Stomach smooth muscle (tissue), 2 donors: ENCODE measurements around the gene PARM1.
A peak's percentile ranks its signal among the peaks of the same experiment; 100 is the strongest.

Source experiments
- H3K27ac ChIP-seq: one replicate; pipeline ENCODE4 v1.7.0; 2013; ENCODE audit warnings: mild to moderate bottlenecking, low read length, inconsistent platforms
- H3K27me3 ChIP-seq, 2 donors: one replicate each; pipeline ENCODE4 v1.7.0; 2013; ENCODE audit warnings: low read length in 2 of 2; ENCODE audit not compliant: insufficient read depth in 2 of 2, control insufficient read depth in 1 of 2
- H3K36me3 ChIP-seq, 2 donors: one replicate each; pipeline ENCODE4 v1.7.0; 2013; ENCODE audit warnings: low read length in 2 of 2; ENCODE audit not compliant: control insufficient read depth in 2 of 2, insufficient read depth in 2 of 2
- H3K4me1 ChIP-seq: one replicate; pipeline ENCODE4 v1.7.0; 2013; ENCODE audit warnings: low read length; ENCODE audit not compliant: control insufficient read depth, insufficient read depth
- H3K4me3 ChIP-seq, 2 donors: one replicate each; pipeline ENCODE4 v1.7.0; 2013; ENCODE audit warnings: low read length in 2 of 2
- H3K9ac ChIP-seq, 2 donors: one replicate each; pipeline ENCODE4 v1.7.0; 2013; ENCODE audit warnings: low read length in 2 of 2, mild to moderate bottlenecking in 1 of 2
- H3K9me3 ChIP-seq, 2 donors: one replicate each; pipeline ENCODE4 v1.7.0; 2013; ENCODE audit warnings: low read length in 2 of 2; ENCODE audit not compliant: control insufficient read depth in 2 of 2
- donor health status: healthy.
- donor health status: Pancreatic carcinoma.

PARM1 gene, protein sequence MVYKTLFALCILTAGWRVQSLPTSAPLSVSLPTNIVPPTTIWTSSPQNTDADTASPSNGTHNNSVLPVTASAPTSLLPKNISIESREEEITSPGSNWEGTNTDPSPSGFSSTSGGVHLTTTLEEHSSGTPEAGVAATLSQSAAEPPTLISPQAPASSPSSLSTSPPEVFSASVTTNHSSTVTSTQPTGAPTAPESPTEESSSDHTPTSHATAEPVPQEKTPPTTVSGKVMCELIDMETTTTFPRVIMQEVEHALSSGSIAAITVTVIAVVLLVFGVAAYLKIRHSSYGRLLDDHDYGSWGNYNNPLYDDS

DNA sequence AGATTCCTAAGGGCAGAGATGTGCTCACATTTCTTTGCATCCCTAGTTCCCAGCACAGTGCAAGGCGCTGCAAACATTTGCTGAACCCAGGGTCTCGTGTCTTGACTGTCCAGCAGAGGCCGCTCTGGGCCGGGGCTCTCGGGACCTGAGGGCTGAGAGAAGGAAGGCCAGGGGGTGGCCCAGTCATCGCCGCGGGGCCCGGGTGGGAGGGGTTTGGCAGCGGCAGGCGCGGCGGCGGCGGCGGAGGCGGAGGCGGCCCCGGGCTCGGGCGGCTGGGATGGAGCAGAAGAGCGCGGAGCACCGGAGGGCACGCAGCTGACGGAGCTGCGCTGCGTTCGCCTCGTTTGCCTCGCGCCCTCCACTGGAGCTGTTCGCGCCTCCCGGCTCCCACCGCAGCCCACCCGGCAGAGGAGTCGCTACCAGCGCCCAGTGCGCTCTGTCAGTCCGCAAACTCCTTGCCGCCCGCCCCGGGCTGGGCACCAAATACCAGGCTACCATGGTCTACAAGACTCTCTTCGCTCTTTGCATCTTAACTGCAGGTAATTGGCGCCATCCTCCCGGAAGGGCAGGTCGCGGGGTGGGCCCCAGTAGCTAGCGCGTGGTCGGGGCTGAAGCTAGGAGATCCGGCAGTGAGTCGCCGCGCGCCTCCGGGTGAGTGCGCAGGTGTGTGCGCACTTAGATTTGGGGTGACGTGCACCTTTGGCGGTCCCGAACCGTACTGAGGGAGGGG, at the start of gene PARM1:
PARM1 (plus strand) TSS at position 285 of the 730 bp plus-strand sequence; CDS start at position 497, 212 bp downstream.
- H3K4me3 ChIP-seq: peak within 1 kb of the TSS; percentile 76 to 82
- no peak within 1 kb of the TSS for H3K27ac ChIP-seq
- no peaks in the 10 kb centered on the region for H3K36me3 ChIP-seq
- H3K27me3 ChIP-seq: no peaks in the 10 kb centered on the region
- H3K4me1 ChIP-seq: peaks cover 19% of the 10 kb centered on the region
- H3K9me3 ChIP-seq: no peaks in the 10 kb centered on the region
- peak within 1 kb of the TSS in 1 of 2 donors; percentile 69 for H3K9ac ChIP-seq

DNA sequence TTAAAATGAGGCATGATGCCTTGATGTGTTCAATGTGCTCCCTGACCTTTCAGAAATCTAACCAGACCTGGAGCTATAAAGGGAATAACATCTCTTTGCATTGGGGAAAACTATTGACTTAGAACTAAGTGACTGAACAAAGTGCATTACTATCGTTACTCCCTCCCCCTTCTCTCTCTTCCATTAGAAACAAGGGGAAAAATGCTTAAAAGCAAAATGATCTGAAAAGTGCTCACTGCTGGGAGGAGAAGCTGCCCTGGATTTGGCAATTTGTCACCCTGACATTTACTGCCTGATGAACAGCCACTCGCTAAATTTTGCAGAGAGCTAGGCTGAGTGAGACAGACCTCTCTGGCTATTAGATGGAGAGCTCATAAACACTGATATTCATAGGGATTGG, 48.6 kb upstream of the PARM1 start:
- Histone ChIP-seq H3K9me3 (no peaks in the 10 kb centered on the region), H3K36me3 (no peaks in the 10 kb centered on the region), H3K27me3 (no peaks in the 10 kb centered on the region), H3K9ac (no peak overlapping the region), H3K4me3 (no peak overlapping the region), H3K4me1 (no peaks in the 10 kb centered on the region), H3K27ac (no peak overlapping the region)

DNA sequence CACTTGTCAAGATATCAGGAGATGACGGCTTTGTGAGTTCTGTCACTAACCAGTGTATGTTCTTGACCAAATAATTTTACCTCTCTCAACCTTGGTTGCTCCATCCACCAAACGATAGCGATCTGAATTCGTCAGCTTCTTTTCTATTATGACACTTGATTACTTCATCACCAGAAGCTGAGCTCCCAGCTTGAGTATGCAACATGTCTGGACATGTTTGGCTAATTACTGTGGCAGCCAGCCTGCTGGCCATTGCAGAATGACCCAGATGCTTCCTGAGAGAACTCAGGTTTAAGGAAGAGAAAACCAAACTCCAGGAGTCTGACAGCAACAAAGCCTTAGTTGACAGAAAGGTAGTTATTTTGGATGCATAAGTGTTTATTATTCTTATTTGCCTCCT, 46.4 kb upstream of the PARM1 start:
- Histone ChIP-seq H3K9ac (no peak overlapping the region), H3K27me3 (no peaks in the 10 kb centered on the region), H3K36me3 (no peaks in the 10 kb centered on the region), H3K4me3 (no peak overlapping the region), H3K4me1 (no peaks in the 10 kb centered on the region), H3K27ac (no peak overlapping the region), H3K9me3 (no peaks in the 10 kb centered on the region)

DNA sequence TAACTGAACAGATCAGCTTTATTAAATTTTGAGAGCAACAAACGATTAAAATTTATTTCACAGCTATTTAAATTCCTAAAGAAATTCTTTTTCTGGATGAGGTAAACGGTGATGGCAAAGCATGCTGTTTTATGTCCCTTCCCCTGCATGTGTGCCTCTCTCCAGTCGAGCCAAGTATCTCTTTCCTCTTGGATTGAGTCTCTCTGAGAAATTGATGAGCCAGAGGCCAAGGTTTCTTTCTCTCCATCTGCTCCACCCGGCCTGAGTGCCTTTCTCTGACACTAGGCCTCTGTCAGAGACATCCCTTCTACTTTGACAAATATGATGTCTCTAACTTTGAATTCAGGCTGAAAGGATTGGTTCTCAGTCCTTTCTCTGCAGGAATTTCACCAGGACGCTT, 42.6 kb upstream of the PARM1 start:
- no peaks in the 10 kb centered on the region for H3K4me1 ChIP-seq
- no peaks in the 10 kb centered on the region for H3K9me3 ChIP-seq
- H3K9ac ChIP-seq: no peak overlapping the region
- H3K27me3 ChIP-seq: no peaks in the 10 kb centered on the region
- no peak overlapping the region for H3K4me3 ChIP-seq
- no peak overlapping the region for H3K27ac ChIP-seq
- no peaks in the 10 kb centered on the region for H3K36me3 ChIP-seq

DNA sequence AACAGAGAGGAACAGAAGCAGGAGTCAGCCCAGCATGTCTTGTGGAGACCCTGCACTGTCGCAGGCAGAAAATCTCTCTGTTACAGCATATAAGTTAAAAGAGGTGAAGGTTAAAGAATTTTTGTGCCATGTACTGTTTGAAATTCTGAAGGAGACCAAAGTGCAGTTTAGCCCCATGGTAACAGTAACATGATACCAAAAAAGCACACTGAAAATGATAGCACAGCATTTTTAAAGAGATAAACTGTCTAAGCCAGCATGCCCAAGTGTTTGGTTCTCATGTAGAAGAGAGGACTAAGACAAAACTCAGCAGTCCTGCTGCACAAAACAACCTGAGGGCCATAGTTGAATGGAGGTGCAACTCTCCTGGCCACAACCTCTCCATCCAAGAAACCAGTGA, 41.9 kb upstream of the PARM1 start:
- Histone ChIP-seq H3K9ac (no peak overlapping the region), H3K27ac (no peak overlapping the region), H3K36me3 (no peaks in the 10 kb centered on the region), H3K4me3 (no peak overlapping the region), H3K27me3 (no peaks in the 10 kb centered on the region), H3K4me1 (no peaks in the 10 kb centered on the region), H3K9me3 (no peaks in the 10 kb centered on the region)

DNA sequence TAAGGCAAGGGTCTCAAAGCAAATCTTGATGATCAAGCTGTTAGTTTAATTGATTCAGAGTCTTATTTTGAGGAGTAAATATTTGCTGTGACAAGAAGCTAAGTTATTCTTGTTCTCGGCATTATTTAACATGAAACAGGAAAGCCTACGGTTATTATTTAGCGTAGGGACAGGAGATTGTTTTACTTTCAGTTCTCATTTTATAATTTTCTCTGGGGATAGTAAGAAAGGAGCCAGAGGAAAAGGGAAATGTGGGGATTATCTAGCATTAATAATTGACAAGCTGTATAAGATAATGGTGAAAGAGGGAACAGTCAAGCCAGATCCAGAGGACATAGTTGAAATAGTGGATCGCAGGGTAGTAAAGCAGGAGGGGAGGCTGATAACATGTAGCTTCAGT, 39.7 kb upstream of the PARM1 start:
- H3K4me3 ChIP-seq: peak overlapping the region in 1 of 2 donors; percentile 31

DNA sequence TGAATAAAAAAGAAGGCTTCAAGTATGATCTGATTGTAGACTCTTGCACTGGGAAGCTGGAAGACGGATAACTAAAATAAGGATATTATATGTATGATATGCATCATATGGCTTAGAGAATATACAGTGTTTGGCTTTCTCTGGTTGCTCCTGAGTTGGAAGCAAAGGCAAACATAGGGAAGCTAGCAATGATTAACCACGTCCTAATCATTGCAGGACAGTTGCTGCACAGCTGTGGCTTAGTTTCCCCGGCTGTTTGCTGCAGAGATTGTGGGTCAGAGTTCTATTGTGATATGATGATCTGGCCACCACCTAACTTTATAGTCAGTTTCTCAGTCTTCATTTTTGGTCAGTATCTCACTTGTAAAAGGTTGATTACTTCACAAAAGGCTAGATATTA, 36.3 kb upstream of the PARM1 start:
- no peaks in the 10 kb centered on the region for H3K4me1 ChIP-seq
- H3K9me3 ChIP-seq: no peaks in the 10 kb centered on the region
- H3K9ac ChIP-seq: no peak overlapping the region
- no peak overlapping the region for H3K4me3 ChIP-seq
- no peaks in the 10 kb centered on the region for H3K27me3 ChIP-seq
- no peaks in the 10 kb centered on the region for H3K36me3 ChIP-seq
- no peak overlapping the region for H3K27ac ChIP-seq

More for the DNA sequence above, 39.7 kb upstream of the PARM1 start:
- Histone ChIP-seq H3K9me3 (no peaks in the 10 kb centered on the region), H3K4me1 (no peaks in the 10 kb centered on the region), H3K27me3 (no peaks in the 10 kb centered on the region), H3K9ac (no peak overlapping the region), H3K36me3 (no peaks in the 10 kb centered on the region), H3K27ac (no peak overlapping the region)

DNA sequence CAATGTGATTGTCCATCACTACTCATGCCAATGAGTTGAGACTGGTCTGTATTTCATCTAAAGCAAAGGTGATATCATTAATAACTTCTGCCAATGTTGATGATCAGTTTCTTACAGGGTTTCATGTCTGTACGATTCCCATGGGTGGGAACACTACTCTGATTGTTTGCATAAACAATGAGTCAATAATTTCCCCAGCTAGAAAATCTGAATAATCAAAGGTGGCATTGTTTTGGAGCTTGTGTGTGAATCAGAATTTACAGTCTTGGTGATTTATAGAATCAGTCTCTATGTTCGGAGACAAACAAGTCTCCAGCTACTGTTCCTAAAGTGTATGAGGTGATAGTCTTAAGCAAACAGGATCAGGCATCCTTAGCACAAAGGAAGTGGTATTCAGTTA, 35.5 kb upstream of the PARM1 start:
- H3K4me3 ChIP-seq: no peak overlapping the region
- no peak overlapping the region for H3K9ac ChIP-seq
- H3K9me3 ChIP-seq: no peaks in the 10 kb centered on the region
- H3K36me3 ChIP-seq: no peaks in the 10 kb centered on the region
- no peaks in the 10 kb centered on the region for H3K27me3 ChIP-seq
- no peaks in the 10 kb centered on the region for H3K4me1 ChIP-seq
- no peak overlapping the region for H3K27ac ChIP-seq

DNA sequence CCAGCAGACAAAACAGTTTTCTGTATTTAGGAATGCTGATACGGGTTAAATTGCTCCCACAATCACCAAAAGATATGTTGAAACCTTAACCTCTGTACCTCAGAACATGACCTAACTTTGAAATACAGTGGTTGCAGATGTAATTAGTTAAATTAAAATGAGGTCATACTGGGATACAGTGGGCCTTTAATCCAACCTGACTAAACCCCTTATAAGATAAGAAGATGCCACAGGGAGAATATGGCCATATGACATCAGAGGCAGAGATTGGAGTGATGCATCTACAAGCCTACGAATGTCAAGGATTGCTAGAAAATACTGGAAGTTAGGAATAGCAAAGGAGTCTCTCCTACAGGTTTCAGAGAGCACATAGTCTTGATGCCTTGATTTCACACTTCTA, 32.1 kb upstream of the PARM1 start:
- H3K9ac ChIP-seq: no peak overlapping the region
- no peaks in the 10 kb centered on the region for H3K27me3 ChIP-seq
- no peaks in the 10 kb centered on the region for H3K36me3 ChIP-seq
- no peaks in the 10 kb centered on the region for H3K9me3 ChIP-seq
- no peak overlapping the region for H3K4me3 ChIP-seq
- H3K4me1 ChIP-seq: no peaks in the 10 kb centered on the region
- H3K27ac ChIP-seq: no peak overlapping the region

DNA sequence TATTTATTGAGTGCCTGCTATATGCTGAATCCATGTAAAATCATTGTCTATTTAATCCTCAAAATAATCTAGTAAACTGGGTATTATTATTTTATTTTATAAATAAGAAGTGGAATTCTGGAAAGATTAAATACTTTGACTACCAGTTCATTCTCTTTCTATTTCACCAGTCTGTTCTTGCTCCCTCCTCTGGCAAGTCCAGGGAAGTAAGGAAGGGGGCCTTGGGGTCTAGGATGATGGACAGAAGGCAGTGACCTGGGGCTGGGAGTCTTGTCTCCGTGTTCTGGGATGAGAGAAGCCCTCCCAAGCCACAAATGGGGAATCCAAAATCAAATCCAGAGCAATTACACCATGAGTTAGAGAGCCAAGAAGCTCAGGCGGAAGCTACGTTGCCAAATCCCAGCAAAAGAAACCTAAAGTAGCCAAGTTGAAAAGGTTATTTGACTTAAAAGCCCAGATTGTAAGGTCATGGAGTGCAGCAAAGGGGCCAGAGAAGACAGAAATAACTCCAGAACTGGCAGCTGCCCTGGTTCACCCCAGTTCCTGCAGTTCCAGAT, 28.3 kb upstream of the PARM1 start:
- Histone ChIP-seq H3K36me3 (no peaks in the 10 kb centered on the region), H3K27me3 (no peaks in the 10 kb centered on the region), H3K27ac (no peak overlapping the region), H3K4me3 (no peak overlapping the region), H3K4me1 (no peaks in the 10 kb centered on the region), H3K9ac (no peak overlapping the region), H3K9me3 (no peaks in the 10 kb centered on the region)

DNA sequence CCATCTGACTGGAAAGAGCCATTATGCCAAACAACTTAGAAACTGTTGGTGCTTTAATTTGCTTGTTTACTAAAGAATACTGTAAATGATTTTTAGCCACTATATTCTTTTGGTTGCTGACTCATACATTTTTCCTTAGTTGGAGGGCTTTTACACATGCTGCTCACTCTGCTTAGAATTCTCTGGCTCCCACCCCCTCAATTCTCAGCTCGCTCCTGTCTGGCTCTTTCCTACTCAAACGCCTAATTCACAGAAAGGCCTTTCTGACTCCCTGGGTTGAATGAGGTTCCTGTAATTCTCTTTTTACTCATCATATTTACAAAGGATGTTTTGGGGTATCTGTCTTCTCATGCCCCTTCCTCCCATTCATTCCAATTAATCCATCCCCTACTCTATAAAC, 26.1 kb upstream of the PARM1 start:
- no peaks in the 10 kb centered on the region for H3K36me3 ChIP-seq
- H3K27ac ChIP-seq: no peak overlapping the region
- no peak overlapping the region for H3K9ac ChIP-seq
- no peaks in the 10 kb centered on the region for H3K4me1 ChIP-seq
- no peak overlapping the region for H3K4me3 ChIP-seq
- no peaks in the 10 kb centered on the region for H3K9me3 ChIP-seq
- H3K27me3 ChIP-seq: no peaks in the 10 kb centered on the region
